Measurements from ENCODE around the gene TSPO. TPM values are rescaled to one million over a fixed set of nuclear protein-coding genes. Genes with fewer than 3 reads are reported as not detected.

Gene TSPO
- polyA plus RNA-seq, 1 of the 3 experiments (the other 2 are of a cell fraction) = 156 TPM

DNA sequence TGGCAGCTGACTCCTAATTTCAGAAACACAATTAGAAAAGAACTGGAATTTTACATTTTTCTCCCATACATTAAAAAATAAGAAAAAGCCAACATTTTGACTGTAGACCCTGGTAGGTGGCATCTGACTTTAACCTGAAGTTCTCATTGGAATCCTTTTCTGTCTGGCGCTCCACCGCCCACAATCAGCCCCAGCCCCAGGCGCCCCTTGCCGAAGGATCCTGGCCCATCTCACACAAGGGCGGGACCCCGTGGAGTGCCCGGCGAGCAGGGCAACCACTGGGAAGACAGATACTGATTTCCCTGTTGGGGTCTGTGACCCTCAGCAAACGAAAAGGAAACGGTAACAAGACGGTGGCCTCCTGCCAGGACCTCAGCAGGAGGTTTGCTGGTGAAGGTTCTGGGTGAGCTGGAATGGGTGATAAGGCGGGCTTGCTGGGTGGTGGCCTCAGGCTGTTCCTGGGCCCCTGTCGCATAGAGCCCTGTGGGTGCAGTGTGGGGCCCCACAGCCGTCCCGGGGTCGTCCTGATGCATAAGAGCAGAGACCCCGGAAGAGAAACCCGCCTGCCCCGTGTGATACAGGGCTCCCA lies 15.7 kb downstream of the TSPO start:
- no peak overlapping the region for H3K27ac ChIP-seq (ENCODE audit: low read depth in 2 of 2, low read length in 1 of 2)
- H3K27me3 ChIP-seq (ENCODE audit: insufficient read depth) = no peaks in the 10 kb centered on the region
- no peaks in the 10 kb centered on the region for H3K79me2 ChIP-seq (ENCODE audit: insufficient read depth)
- H3K4me3 ChIP-seq (ENCODE audit: low read depth in 2 of 2, low read length in 1 of 2) = no peak overlapping the region
- H3K9ac ChIP-seq = no peak overlapping the region
- H3K9me2 ChIP-seq = no peaks in the 10 kb centered on the region
- no peak overlapping the region for H2AFZ ChIP-seq (ENCODE audit: low read depth)
- H3K4me2 ChIP-seq = no peak overlapping the region
- H3K4me1 ChIP-seq (ENCODE audit: control insufficient read depth in 1 of 2, insufficient read depth in 2 of 2, low read depth in 1 of 2, low read length in 1 of 2) = no peaks in the 10 kb centered on the region; a peak in 1 of 4 replicates
- TF ChIP-seq NFIC (IDR thresholded peaks at IDR 0.05; ENCODE audit: borderline replicate concordance) (no peak), RCOR1 (IDR thresholded peaks at IDR 0.05; ENCODE audit: low read length) (no peak), USF2 (IDR thresholded peaks at IDR 0.05; ENCODE audit: borderline replicate concordance, low read depth, low read length) (no peak), FOXM1 (IDR thresholded peaks at IDR 0.05; ENCODE audit: low read depth) (no peak), YY1 (IDR thresholded peaks at IDR 0.05; ENCODE audit: low read depth) (no peak), GABPA (IDR thresholded peaks at IDR 0.05; ENCODE audit: low read depth) (no peak), MEF2A (IDR thresholded peaks at IDR 0.05; ENCODE audit: borderline replicate concordance, low read depth) (no peak), MAX (IDR thresholded peaks at IDR 0.05; ENCODE audit: low read depth) (no peak), FOSL2 (IDR thresholded peaks at IDR 0.05; ENCODE audit: borderline replicate concordance, low read depth) (no peak), NRF1 (IDR thresholded peaks at IDR 0.05; ENCODE audit: low read depth, low read length) (no peak), FOXJ3 (CRISPR knock-in tag; IDR thresholded peaks at IDR 0.05) (no peak), JUND (IDR thresholded peaks at IDR 0.05) (no peak), CHD2 (IDR thresholded peaks at IDR 0.05; ENCODE audit: low read length, partially characterized antibody) (no peak), CTCF (IDR thresholded peaks at IDR 0.05) (no peak)
- TF ChIP-seq, protein P1, sequence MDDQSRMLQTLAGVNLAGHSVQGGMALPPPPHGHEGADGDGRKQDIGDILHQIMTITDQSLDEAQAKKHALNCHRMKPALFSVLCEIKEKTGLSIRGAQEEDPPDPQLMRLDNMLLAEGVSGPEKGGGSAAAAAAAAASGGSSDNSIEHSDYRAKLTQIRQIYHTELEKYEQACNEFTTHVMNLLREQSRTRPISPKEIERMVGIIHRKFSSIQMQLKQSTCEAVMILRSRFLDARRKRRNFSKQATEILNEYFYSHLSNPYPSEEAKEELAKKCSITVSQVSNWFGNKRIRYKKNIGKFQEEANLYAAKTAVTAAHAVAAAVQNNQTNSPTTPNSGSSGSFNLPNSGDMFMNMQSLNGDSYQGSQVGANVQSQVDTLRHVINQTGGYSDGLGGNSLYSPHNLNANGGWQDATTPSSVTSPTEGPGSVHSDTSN (IDR thresholded peaks at IDR 0.05) = no peak
- TF ChIP-seq, protein P2, sequence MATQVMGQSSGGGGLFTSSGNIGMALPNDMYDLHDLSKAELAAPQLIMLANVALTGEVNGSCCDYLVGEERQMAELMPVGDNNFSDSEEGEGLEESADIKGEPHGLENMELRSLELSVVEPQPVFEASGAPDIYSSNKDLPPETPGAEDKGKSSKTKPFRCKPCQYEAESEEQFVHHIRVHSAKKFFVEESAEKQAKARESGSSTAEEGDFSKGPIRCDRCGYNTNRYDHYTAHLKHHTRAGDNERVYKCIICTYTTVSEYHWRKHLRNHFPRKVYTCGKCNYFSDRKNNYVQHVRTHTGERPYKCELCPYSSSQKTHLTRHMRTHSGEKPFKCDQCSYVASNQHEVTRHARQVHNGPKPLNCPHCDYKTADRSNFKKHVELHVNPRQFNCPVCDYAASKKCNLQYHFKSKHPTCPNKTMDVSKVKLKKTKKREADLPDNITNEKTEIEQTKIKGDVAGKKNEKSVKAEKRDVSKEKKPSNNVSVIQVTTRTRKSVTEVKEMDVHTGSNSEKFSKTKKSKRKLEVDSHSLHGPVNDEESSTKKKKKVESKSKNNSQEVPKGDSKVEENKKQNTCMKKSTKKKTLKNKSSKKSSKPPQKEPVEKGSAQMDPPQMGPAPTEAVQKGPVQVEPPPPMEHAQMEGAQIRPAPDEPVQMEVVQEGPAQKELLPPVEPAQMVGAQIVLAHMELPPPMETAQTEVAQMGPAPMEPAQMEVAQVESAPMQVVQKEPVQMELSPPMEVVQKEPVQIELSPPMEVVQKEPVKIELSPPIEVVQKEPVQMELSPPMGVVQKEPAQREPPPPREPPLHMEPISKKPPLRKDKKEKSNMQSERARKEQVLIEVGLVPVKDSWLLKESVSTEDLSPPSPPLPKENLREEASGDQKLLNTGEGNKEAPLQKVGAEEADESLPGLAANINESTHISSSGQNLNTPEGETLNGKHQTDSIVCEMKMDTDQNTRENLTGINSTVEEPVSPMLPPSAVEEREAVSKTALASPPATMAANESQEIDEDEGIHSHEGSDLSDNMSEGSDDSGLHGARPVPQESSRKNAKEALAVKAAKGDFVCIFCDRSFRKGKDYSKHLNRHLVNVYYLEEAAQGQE (IDR thresholded peaks at IDR 0.05; ENCODE audit: low read depth, low read length) = no peak
- ChIA-PET POLR2A (interaction anchor here (1.7 kb wide), 1 partner anchor 13 kb away, joined by 3 read pairs; no protein-coding TSS in a partner anchor), CTCF (no interaction called here)
- H3F3A ChIP-seq (replicated peaks; ENCODE audit: insufficient read depth) = no peaks in the 10 kb centered on the region
- no peaks in the 10 kb centered on the region for H3K9me3 ChIP-seq
- no peak for DNase-seq
- WGBS (ENCODE audit: low lambda C conversion rate) = 97% methylated on average over 9 of the region's 19 CpGs
- no peaks in the 10 kb centered on the region for H4K20me1 ChIP-seq (ENCODE audit: insufficient read depth)
- H3K36me3 ChIP-seq (replicated peaks in 1 of 2; ENCODE audit: control insufficient read depth in 1 of 2, insufficient read depth in 2 of 2, low read length in 1 of 2) = no peaks in the 10 kb centered on the region

Data from SK-N-SH (cell line).